Stimulated activated CD8-positive, alpha-beta memory T cell treated with anti-CD3 and anti-CD28 coated beads, Interleukin-7, amount 100 ng/mL, for 24 hours (primary cell): ENCODE results near the gene SIGLEC12.
A peak's percentile ranks its signal among the peaks of the same experiment; 100 is the strongest.
"Not testable (repeated sequence)": the region's sequence is repeated elsewhere in the genome, so short reads cannot be mapped to it uniquely, and the experiment has no call there.

Source experiments
- DNase-seq: peaks from one replicate; pipeline ENCODE4 v3.0.0-alpha.2; 2020; ENCODE audit warnings: low read depth

Gene SIGLEC12

GRCh38 chr19:51457351-51458013, 44.1 kb downstream of the SIGLEC12 start:
- no peak for DNase-seq

DNA sequence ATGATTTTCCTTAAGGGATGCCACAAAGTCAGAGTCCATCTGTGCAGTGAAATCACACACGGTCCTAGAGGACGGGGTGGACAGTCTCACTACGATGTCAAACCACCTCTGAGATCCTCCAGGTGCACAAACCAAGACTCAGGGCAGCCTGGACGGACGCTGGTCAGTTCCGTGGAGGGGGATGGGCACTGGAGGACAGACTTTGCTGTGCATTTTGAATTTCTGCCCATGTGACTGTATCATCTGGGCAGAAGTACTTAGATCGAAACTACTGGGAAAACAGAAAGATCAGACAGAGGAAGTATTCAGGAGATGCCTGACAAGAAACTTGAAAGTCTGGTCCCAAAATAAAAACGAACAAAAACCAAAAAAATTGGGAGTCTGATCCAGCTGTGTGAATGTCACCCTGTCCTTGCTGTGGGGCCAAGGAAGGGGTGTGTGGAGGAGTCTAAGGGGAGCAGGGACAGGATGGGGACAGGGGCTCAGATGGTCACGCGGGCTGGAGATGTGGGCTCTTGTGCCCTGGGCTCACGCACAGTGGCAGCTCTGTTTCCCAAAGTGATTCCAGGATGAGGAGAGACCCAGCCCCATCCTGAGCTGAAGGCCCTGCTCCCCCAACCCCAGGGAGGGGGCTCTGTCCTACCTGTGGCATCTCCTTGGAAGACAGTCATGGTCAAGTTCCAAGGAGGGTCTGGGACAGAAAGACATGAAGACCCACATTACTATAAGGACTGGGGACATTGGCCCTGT, 44.9 kb downstream of the SIGLEC12 start:
- no peak for DNase-seq

GRCh38 chr19:51450730-51451307, 50.8 kb downstream of the SIGLEC12 start:
- no peak for DNase-seq

GRCh38 chr19:51448411-51449016, 53.1 kb downstream of the SIGLEC12 start:
- DNase-seq, result no peak

DNA sequence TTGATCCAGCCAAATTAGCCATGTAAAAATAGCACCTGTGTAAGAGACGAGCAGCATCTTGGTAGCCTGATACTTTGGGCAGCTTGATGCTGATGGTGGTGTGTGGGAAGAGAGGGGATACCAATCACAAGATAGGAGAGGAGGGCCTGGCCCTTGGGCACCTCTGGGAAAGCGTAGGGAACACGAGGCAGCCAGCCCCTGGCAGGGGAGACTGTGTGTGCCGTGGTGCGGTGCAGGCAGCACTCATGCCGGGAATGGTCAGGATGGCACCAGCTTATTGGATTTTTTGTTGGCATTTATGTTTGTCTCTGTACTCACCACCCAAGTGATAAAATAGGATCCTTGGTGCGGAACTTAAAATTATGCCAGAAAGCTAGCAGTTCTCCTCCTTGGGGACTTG, 53.6 kb downstream of the SIGLEC12 start:
- no peak for DNase-seq

DNA sequence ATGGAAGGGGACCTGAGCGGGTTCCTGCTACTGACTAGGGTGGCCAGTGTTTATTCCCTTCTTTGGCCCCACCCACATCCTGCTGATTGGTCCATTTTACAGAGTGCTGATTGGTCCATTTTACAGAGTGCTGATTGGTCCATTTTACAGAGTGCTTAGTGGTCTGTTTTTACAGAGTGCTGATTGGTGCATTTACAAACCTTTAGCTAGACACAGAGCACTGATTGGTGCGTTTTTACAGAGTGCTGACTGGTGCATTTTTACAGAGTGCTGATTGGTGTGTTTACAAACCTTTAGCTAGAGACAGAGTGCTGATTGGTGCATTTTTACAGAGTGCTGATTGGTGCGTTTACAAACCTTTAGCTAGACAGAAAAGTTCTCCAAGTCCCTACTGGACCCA, 54.1 kb downstream of the SIGLEC12 start:
- not testable (repeated sequence) for DNase-seq

- peak; percentile 76 for DNase-seq
These were observed 59.9 kb downstream of the SIGLEC12 start for GRCh38 chr19:51441410-51442390.
